ENCODE measurements around the gene IGF2.

DNA sequence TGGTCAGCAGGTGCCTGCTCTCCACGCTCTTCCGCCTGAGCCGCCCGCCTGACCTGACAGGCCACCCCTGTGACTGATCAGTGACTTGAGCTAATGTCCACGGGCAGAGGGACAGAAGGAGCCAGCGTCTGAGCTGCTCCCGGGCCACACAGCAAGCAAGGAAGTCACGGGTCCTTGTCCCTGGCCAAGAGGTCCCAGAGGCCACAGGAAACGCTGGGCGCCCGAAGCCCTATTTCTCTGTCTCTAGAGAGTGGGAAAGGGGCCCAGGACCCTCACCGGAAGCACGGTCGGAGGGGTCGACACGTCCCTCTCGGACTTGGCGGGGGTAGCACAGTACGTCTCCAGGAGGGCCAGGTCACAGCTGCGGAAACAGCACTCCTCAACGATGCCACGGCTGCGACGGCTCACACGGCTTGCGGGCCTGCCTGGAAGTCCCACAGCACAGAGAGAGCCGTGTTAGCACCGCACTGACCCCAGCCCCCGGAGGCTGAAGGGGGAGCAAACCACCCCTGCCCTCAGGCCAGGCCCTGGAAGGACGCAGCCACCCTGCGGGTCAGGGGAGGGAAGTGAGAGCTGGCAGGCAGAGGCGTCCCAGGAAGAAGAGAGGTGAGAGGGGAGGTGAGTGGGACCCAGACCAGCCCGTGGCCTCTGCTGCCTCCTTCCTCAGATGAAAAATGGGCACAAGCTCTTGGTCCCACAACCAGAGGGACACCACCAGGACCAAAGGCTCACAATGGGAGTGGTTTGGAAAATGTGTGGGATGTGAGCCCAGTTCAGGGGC lies 5.8 kb downstream of the IGF2 start:
- TF ChIP-seq, protein P1, sequence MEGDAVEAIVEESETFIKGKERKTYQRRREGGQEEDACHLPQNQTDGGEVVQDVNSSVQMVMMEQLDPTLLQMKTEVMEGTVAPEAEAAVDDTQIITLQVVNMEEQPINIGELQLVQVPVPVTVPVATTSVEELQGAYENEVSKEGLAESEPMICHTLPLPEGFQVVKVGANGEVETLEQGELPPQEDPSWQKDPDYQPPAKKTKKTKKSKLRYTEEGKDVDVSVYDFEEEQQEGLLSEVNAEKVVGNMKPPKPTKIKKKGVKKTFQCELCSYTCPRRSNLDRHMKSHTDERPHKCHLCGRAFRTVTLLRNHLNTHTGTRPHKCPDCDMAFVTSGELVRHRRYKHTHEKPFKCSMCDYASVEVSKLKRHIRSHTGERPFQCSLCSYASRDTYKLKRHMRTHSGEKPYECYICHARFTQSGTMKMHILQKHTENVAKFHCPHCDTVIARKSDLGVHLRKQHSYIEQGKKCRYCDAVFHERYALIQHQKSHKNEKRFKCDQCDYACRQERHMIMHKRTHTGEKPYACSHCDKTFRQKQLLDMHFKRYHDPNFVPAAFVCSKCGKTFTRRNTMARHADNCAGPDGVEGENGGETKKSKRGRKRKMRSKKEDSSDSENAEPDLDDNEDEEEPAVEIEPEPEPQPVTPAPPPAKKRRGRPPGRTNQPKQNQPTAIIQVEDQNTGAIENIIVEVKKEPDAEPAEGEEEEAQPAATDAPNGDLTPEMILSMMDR (conservative IDR thresholded peaks at IDR 0.05; ENCODE audit: low read depth, low read length), result no peak
- TF ChIP-seq EZH2 (IDR thresholded peaks at IDR 0.05; ENCODE audit: low read length, unreplicated experiment) (no peak), EZH2phosphoT487 (IDR thresholded peaks at IDR 0.05; ENCODE audit: borderline replicate concordance, low read length) (no peak)

Data from PC-3 (cell line).